Measurements from ENCODE around the gene AKAP8.

GRCh38 chr19:15397236-15397635, 17.6 kb upstream of the AKAP8 start:
- TF ChIP-seq CTCF (IDR thresholded peaks at IDR 0.05) (no peak), POLR2A (IDR thresholded peaks at IDR 0.05) (no peak)

Measured in esophagus squamous epithelium (tissue), 4 donors.